Activated CD8-positive, alpha-beta T cell treated with anti-CD3 and anti-CD28 coated beads for 36 hours (primary cell): ENCODE measurements around the gene PLA2G4E. TPM values are rescaled to one million over a fixed set of nuclear protein-coding genes. Genes with fewer than 3 reads are reported as not detected.

Experiments
- ATAC-seq: fragments of 200-7000 bp; cut with Tn5 transposase; one replicate; pipeline ENCODE4 v1.10.0; 2021; ENCODE audit warnings: mild to moderate bottlenecking, moderate library complexity
- CTCF ChIA-PET: fragments of 350-600 bp; sonication (Branson Sonifier 250); formaldehyde crosslinking; loops from one replicate; lab custom pipeline; 2021; ENCODE audit warnings: antibody characterized with exemption; lab: Charles Lee
- POLR2A ChIA-PET: fragments of 350-600 bp; sonication (Branson Sonifier 250); formaldehyde crosslinking; loops from one replicate; lab custom pipeline; 2021; ENCODE audit warnings: antibody characterized with exemption; lab: Charles Lee
- DNase-seq: peaks from one replicate; pipeline ENCODE4 v3.0.0-alpha.2; 2020
- H3K27ac Mint-ChIP-seq: one replicate; pipeline ENCODE4 v1.8.0; 2021; ENCODE audit warnings: mild to moderate bottlenecking, mixed read lengths
- H3K27me3 Mint-ChIP-seq: one replicate; pipeline ENCODE4 v1.8.0; 2021; ENCODE audit warnings: mixed read lengths
- H3K36me3 Mint-ChIP-seq: one replicate; pipeline ENCODE4 v1.8.0; 2021; ENCODE audit warnings: low read depth, mixed read lengths
- H3K4me1 Mint-ChIP-seq: one replicate; pipeline ENCODE4 v1.8.0; 2021; ENCODE audit warnings: low read depth, mixed read lengths
- H3K4me3 Mint-ChIP-seq: one replicate; pipeline ENCODE4 v1.8.0; 2021; ENCODE audit warnings: mild to moderate bottlenecking, moderate library complexity, mixed read lengths
- H3K9me3 Mint-ChIP-seq: one replicate; pipeline ENCODE4 v1.8.0; 2021; ENCODE audit warnings: mixed read lengths
- intact Hi-C: fragments of 100-400 bp; cut with micrococcal nuclease; formaldehyde crosslinking; loops from one replicate; pipeline ENCODE4 v1.10.0; 2022
- total RNA-seq, 2 experiments: library from RNA; stranded (reverse); gene quantifications; one replicate each; pipeline ENCODE4 v1.2.3, GENCODE V29; 2021
- TF ChIP-seq, protein P1 (sequence below): fragments of 200-600 bp; IDR thresholded peaks from one replicate; pipeline ENCODE4 v1.8.0; 2022; ENCODE audit warnings: antibody characterized with exemption, mild to moderate bottlenecking

PLA2G4E gene
- total RNA-seq, 2 experiments from 2014 or later, result not detected

DNA sequence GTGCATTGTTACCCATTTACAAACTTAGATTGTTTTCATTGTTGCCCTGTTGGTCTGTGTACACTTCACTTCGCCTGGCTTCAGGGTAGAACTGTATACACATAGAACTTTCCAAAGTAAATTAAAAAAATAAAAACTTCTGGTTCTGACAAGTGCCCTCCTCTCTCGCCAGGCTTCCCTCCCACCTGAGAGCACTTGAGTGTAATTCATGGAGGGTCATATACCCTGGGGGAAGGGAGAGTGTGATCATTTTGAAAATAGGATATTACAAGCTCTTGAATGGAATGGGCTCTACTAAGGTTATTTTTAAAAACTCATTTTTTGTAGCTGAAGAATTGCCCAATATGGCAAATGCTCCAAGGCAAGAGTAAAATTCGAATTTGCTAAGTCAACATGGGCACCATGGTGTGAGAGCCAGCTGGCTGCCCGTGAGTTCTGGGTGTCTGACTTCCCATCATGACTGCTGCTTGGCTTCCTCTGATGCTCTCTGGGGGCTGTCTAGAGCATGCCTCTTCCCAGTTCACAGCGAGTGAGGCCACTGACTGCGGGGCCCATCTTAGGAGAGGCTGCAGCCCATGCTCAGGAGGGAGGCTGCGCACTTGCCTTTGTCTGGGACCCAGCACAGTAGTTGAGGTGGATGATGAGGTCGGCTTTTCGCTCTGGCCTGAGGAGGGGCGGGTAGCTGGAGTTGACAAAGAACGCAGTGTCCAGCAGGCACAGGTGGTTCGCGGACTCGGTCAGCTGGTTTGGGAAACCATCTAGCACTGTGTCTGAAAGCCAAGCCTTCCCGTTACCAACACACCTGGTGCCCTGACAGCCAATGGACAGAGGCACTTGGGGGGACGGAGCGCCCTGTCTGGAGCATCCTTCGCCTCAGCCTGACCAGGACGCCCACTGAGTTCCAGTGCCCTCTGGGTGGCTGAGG is 35.3 kb downstream of the PLA2G4E start:
- no peaks in the 10 kb centered on the region for H3K9me3 Mint-ChIP-seq
- peaks cover 3% of the 10 kb centered on the region for H3K27me3 Mint-ChIP-seq
- intact Hi-C loops, result no loop called here
- no peak overlapping the region for H3K4me3 Mint-ChIP-seq
- CTCF ChIA-PET, result interaction anchor here (1.0 to 8.9 kb wide), 6 partner anchors 67 to 143 kb away, joined by 3 to 97 read pairs (median 6); no protein-coding TSS in a partner anchor
- no peak overlapping the region for H3K27ac Mint-ChIP-seq
- POLR2A ChIA-PET, result no interaction called here
- TF ChIP-seq, protein P1, sequence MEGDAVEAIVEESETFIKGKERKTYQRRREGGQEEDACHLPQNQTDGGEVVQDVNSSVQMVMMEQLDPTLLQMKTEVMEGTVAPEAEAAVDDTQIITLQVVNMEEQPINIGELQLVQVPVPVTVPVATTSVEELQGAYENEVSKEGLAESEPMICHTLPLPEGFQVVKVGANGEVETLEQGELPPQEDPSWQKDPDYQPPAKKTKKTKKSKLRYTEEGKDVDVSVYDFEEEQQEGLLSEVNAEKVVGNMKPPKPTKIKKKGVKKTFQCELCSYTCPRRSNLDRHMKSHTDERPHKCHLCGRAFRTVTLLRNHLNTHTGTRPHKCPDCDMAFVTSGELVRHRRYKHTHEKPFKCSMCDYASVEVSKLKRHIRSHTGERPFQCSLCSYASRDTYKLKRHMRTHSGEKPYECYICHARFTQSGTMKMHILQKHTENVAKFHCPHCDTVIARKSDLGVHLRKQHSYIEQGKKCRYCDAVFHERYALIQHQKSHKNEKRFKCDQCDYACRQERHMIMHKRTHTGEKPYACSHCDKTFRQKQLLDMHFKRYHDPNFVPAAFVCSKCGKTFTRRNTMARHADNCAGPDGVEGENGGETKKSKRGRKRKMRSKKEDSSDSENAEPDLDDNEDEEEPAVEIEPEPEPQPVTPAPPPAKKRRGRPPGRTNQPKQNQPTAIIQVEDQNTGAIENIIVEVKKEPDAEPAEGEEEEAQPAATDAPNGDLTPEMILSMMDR, result no peak
- H3K4me1 Mint-ChIP-seq, result no peaks in the 10 kb centered on the region
- DNase-seq (no peak), ATAC-seq (no peak)
- H3K36me3 Mint-ChIP-seq, result no peaks in the 10 kb centered on the region

DNA sequence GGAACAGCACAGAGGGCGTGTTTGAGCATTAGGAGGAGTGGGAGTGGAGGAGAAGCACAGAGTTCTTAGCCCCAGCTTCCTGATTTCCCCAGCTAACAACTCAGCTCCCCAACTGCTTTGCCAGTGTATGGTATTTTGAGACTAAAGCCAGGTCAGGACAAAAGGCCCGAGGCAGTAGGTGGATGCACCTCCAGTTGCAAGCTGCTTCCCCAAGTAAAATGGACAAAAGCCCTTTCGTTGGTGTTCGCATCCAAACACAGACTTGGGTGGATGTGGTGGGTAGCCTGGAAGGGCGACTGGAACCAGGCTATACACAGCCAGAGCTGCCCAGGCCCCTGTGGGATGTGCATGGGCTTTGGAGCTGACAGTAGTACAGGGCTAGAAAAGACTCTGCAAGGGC is 36.2 kb downstream of the PLA2G4E start:
- ATAC-seq, result no peak
- intact Hi-C loops, result no loop called here
- Mint-ChIP-seq H3K4me1 (no peaks in the 10 kb centered on the region), H3K4me3 (no peak overlapping the region), H3K9me3 (no peaks in the 10 kb centered on the region), H3K27ac (no peak overlapping the region), H3K27me3 (no peaks in the 10 kb centered on the region), H3K36me3 (no peaks in the 10 kb centered on the region)
- TF ChIP-seq, protein P1, result no peak
- CTCF ChIA-PET, result interaction anchor here (0.9 to 8.9 kb wide), 4 partner anchors 68 to 100 kb away, joined by 3 to 97 read pairs (median 10); no protein-coding TSS in a partner anchor
- POLR2A ChIA-PET, result interaction anchor here (0.7 kb wide), 1 partner anchor 39 kb away, joined by 3 read pairs; no protein-coding TSS in a partner anchor
- no peak for DNase-seq

DNA sequence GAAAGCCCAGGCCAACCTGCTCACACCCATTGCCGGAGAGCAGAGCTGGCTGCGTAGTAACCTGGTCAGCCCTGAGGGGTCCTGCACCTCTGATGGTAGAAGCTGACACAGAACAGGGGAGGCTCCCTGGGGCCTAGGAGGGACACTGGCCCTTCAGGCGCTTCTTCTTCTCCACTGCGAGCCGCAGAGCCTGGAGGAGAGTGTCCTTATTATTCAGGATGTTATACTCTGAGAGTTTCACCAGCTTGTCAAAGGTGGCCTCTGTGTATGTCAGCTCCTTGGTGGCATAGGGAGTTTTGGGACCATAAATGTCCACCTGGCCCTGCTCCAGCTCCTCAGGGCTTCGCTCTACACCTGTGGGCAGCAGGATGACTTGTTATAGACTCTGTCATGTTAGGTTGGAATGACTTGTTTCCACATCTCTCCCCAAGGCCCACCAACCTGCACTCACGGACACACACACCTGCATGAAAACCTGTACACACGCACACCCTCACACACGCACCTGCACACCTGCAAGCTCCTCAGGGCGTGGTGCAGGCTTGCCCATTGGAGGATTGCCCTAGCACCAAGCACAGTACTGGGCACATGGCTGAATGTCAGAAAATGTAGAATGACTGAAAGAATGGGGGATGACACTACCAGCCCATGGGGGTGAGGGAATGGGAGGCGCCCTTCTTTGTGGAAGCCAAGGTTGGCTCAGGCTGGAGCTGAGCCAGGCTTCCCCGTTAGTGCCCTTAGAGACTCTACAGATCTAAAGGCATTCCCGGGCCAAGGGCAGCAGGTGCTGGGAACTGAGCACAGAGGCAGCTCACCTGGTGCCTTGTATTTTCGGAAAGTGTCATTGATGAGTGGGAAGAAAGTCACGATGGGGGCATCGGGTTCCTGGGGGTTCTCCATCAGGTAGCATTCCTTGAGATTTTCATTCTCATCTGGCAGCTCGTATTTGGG is 36.9 kb downstream of the PLA2G4E start:
- H3K4me3 Mint-ChIP-seq, result no peak overlapping the region
- POLR2A ChIA-PET, result interaction anchor here (0.7 to 1.4 kb wide), 3 partner anchors 10 to 39 kb away, joined by 3 to 4 read pairs (median 3); partner anchors contain the start of gene EHD4
- DNase-seq, result no peak
- H3K36me3 Mint-ChIP-seq, result no peaks in the 10 kb centered on the region
- TF ChIP-seq, protein P1, result no peak
- H3K9me3 Mint-ChIP-seq, result no peaks in the 10 kb centered on the region
- no peaks in the 10 kb centered on the region for H3K4me1 Mint-ChIP-seq
- ATAC-seq, result no peak
- intact Hi-C loops, result no loop called here
- H3K27ac Mint-ChIP-seq, result no peak overlapping the region
- no peaks in the 10 kb centered on the region for H3K27me3 Mint-ChIP-seq
- CTCF ChIA-PET, result interaction anchor here (0.9 to 8.9 kb wide), 4 partner anchors 69 to 101 kb away, joined by 3 to 97 read pairs (median 10); no protein-coding TSS in a partner anchor

DNA sequence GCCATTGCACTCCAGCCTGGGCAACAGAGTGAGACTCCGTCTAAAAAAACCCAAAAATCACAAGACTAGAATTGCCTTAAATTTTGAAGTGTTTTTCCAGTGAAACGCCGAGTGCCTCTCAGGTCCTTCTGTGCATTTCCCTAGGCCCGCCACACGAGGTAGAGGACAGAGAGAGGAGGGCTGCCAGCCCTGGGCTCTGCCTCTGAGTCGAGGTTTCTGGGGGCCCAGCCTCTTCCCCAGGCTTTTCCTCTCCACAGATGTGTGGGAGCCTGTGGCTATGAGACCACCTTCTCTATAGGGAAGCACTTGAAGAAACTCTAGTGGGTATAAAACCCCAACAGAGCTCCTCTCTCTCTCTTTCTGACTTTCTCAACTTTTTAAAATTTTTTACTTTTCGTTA is 37.6 kb downstream of the PLA2G4E start:
- intact Hi-C loops, result no loop called here
- H3K27me3 Mint-ChIP-seq, result no peaks in the 10 kb centered on the region
- H3K4me3 Mint-ChIP-seq, result no peak overlapping the region
- ATAC-seq, result no peak
- TF ChIP-seq, protein P1, result no peak
- H3K9me3 Mint-ChIP-seq, result no peaks in the 10 kb centered on the region
- H3K27ac Mint-ChIP-seq, result no peak overlapping the region
- ChIA-PET CTCF (interaction anchor here (1.1 to 8.9 kb wide), 3 partner anchors 9 to 79 kb away, joined by 3 to 97 read pairs (median 10); no protein-coding TSS in a partner anchor), POLR2A (interaction anchor here (1.0 to 1.4 kb wide), 2 partner anchors 10 to 11 kb away, joined by 3 to 4 read pairs; partner anchors contain the start of gene EHD4)
- H3K36me3 Mint-ChIP-seq, result no peaks in the 10 kb centered on the region
- DNase-seq, result no peak
- H3K4me1 Mint-ChIP-seq, result no peaks in the 10 kb centered on the region
